ENCODE data around the gene SYT8.
A peak's percentile ranks its signal among the peaks of the same experiment; 100 is the strongest.
"Not testable (repeated sequence)": the region's sequence is repeated elsewhere in the genome, so short reads cannot be mapped to it uniquely, and the experiment has no call there.

Gene SYT8

GRCh38 chr11:1862588-1863351 lies 28.0 kb downstream of the SYT8 start:
- DNase-seq, result no peak

GRCh38 chr11:1863352-1864216 lies 28.8 kb downstream of the SYT8 start:
- peak; percentile 45 for DNase-seq

- no peak for DNase-seq
Observed at GRCh38 chr11:1864231-1864630, 29.4 kb downstream of the SYT8 start.

GRCh38 chr11:1864831-1865665 lies 30.3 kb downstream of the SYT8 start:
- no peak for DNase-seq

DNA sequence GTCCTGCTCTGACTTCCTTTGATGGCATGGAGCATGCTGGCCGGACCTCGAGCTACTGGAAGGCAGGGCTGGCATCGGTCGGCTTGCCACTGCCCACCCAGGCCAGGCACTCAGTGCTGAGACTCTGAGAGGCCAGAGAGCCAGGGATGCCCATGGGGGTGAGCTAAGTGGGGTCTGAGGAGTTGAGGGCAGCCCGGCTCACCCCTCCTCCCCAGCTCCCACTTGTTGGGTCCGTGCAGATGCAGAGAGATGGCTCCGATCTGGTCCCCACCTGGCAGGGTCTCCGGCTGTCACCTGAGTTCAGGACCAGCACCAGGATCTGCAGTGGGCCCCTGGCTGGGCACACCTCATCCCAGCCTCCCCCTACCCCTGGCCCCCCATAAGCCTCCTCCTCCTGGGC lies 31.4 kb downstream of the SYT8 start:
- DNase-seq, result no peak

DNA sequence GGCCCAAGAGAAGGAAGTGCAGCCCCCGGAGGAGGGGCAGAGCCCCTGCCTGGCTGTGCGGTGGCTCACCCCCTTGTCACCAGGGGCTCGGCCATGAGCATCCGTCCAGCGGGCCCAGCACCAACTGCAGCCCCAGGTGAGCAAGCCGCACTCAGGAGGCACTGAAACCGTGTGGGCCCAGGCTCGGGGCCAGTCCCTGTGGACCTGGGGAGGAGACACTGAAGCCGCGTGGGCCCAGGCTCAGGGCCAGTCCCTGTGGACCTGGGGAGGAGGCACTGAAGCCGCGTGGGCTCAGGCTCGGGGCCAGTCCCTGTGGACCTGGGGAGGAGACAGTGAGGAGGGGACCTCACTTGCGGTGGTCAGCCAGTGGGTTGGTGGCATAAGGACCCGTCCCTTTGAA lies 32.0 kb downstream of the SYT8 start:
- no peak for DNase-seq

DNA sequence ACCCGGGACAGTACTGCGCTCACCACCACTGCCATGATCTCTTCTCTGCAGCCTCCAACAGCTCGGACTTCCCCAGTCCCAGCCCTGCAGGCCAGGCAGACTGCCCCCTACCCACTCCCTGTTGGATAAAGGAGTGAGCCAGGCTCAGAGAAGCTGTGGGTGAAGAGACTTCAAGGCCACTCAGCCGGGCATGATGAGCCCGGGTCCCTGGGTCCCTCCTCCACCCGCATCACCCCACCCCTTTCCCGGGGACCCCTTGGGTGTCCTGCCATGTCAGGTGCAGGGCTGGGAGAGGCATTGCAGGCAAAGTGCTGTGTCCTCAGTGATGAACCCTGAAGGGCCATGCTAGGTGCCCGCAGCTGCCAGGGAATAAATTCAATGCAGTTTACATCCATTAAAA lies 32.6 kb downstream of the SYT8 start:
- no peak for DNase-seq

DNA sequence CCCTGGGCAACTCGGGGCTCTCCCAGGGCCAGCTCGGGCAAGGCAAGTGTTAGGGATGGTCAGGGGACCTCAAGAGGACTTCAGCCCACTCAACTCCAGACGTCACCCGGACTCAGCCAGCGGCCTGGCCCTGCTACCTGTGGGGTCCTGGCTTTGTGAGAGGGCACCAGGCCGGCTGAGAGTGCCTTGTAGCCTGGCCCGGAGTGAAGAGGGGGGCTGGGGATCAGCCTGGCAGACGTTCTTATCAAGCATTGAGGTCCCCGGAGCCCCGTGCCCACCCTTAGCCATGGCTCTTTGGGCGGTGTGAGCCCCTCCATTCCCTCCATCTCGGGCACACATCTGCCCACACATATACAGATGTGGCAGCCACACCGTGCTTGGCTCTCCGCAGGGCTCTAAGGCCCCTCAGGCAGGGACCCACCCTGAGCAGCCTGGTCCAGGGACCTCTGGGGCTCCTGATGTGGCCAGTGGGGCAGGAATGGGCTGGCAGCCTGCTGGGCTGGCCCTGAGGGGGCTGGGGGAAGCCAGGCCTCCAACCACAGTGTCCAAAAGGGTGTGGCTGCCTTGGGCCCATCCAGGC lies 33.4 kb downstream of the SYT8 start:
- no peak for DNase-seq

GRCh38 chr11:1868636-1869291 lies 34.0 kb downstream of the SYT8 start:
- DNase-seq, result no peak

GRCh38 chr11:1869427-1870325 lies 34.9 kb downstream of the SYT8 start:
- no peak for DNase-seq

DNA sequence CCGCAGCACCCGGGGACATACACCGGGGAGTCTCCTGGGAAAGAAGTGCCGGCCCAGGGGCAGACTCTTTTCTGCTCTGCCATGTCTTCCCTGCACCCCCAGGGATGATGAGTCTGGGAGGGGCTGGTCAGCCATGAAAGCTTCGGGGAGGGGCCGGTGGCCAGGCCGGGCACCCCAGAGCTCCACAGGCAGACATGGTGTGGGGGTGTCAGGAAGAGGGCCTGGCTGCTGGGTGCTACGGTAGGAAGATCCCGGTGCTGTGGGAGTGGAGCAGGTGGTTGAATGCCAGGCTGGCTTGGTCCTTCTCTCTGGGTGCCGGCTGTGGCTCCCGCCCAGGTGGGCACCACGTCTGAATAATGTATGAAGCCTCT lies 35.5 kb downstream of the SYT8 start:
- DNase-seq, result no peak

- no peak for DNase-seq
Observed at GRCh38 chr11:1870721-1871466, 36.1 kb downstream of the SYT8 start.

DNA sequence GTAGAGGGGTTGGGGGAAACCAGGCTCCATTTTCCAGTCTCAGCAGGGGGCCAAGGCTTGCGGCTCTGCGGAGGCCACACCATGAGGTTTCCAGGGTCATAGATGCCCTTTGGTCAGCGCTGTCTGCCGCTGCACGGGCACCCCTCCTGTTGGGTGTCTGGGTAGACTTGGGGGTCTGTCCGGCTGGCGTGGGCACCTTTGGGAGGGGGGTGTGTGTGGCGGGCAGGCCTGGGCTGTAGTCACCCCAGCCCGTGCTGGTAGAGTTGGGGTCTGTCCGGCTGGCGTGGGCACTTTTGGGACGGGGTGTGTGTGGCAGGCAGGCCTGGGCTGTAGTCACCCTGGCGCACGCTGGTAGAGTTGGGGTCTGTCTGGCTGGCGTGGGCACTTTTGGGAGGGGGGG lies 36.7 kb downstream of the SYT8 start:
- DNase-seq, result no peak

GRCh38 chr11:1872267-1872985 lies 37.6 kb downstream of the SYT8 start:
- DNase-seq, result no peak

GRCh38 chr11:1873048-1873812 lies 38.4 kb downstream of the SYT8 start:
- DNase-seq, result no peak

GRCh38 chr11:1873813-1874150 lies 39.0 kb downstream of the SYT8 start:
- not testable (repeated sequence) for DNase-seq

DNA sequence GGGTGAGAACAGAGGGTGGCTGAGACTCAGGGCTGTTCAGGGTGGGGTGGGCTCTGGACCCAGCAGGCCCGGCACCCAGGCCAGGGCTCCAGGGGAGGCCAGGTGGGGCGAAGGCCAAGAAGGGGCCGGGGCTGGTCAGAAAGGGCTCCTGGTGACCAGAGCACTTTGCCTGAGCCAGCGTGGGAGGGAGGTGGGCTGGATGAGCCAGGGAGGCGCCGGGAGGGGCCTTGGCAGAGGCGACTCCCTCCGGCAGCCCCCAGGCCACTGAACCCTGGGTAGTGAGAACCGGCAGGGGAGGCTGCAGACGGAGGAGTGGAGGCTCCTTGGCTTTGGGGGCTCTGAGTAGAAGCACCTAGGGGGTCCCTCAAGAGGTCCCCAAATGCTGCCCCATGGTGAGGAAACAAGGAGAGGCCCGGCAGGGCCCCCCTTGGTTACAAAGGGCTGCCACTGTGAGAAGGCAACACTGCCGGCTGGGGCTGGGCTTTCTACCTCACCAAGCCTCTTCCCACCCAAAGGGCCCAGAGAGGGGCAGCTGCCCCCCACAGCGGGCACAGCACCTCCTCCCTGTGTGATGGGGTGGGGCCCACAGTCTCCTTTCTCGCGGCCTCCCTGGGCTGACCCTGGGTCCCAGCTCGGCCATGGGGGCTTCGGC lies 39.8 kb downstream of the SYT8 start:
- DNase-seq, result not testable (repeated sequence)

- DNase-seq, result no peak
Observed at GRCh38 chr11:1875093-1875850, 40.5 kb downstream of the SYT8 start.
